ENCODE results near the gene AP4M1. TPM values are rescaled to one million over a fixed set of nuclear protein-coding genes. Genes with fewer than 3 reads are reported as not detected.

AP4M1 gene
- 10 to 100 TPM; 12.2 to 12.4 TPM for total RNA-seq

DNA sequence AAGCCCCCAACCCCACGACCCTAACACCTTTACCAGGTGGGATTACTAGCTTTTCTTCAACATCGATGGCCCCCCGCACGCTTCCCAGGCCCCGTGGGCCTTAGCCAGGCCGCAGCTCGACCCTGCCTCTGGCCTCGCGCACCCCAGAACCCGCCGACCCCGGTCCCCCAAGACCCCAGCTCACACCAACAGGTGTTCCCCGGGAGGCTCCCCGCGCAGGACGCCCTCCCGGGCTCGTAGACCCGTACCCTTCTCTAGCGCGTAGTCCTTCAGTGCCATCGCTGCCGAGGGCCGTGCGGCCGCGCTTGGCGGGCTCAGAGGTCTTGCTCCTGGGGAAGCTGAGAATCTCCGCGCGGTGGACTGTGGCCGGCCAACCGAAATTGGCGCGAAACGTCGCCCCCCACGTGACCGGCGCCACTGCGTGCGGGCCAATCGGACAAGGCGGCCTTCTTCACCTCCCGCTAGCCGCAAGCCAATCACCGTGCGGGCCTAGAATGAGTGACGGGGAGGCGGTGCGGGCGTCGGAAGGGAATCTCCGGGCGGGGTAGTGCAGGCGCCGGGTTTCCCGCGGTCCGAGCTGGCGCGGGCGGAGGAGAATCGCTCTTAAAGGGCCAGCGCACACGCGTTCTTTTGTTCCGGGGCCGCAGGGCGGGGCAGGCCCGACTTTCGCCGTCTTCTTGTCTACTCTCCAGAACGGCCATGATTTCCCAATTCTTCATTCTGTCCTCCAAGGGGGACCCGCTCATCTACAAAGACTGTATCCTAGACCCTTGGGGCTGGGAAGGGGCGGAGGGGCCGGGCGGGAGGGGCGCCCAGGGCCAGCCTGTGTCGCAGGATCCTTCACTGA is at the start of gene AP4M1, which contains the start of gene MCM7:
Gene AP4M1, plus strand, starts transcription at position 628 of the 847 bp plus-strand sequence. Its CDS starts 72 bp downstream, at position 700.
Gene MCM7, minus strand, starts transcription at position 382 of the 847 bp plus-strand sequence. Its CDS starts 103 bp downstream, at position 279.
- H3K27me3 ChIP-seq = no peaks in the 10 kb centered on the region

GRCh38 chr7:100053215-100053614 is 48.2 kb upstream of the AP4M1 start:
- no peak overlapping the region for H3K27ac ChIP-seq
- H3K4me3 ChIP-seq = no peak overlapping the region

More for the DNA sequence above, at the start of gene AP4M1, which contains the start of gene MCM7:
- TF ChIP-seq, protein P1, sequence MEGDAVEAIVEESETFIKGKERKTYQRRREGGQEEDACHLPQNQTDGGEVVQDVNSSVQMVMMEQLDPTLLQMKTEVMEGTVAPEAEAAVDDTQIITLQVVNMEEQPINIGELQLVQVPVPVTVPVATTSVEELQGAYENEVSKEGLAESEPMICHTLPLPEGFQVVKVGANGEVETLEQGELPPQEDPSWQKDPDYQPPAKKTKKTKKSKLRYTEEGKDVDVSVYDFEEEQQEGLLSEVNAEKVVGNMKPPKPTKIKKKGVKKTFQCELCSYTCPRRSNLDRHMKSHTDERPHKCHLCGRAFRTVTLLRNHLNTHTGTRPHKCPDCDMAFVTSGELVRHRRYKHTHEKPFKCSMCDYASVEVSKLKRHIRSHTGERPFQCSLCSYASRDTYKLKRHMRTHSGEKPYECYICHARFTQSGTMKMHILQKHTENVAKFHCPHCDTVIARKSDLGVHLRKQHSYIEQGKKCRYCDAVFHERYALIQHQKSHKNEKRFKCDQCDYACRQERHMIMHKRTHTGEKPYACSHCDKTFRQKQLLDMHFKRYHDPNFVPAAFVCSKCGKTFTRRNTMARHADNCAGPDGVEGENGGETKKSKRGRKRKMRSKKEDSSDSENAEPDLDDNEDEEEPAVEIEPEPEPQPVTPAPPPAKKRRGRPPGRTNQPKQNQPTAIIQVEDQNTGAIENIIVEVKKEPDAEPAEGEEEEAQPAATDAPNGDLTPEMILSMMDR (IDR thresholded peaks at IDR 0.05) = no peak
- Histone ChIP-seq H3K4me1 (peaks cover 0 to 20% of the 10 kb centered on the region in 2 donors), H3K36me3 (peaks cover 45% of the 10 kb centered on the region), H3K9me3 (no peaks in the 10 kb centered on the region), H3K27ac (peak within 1 kb of the TSS; percentile 90 to 96), H3K4me3 (peak within 1 kb of the TSS; percentile 70 to 76)
- DNase-seq (ENCODE audit: low spot score) = peak; percentile 98

GRCh38 chr7:100057006-100057405 is 44.4 kb upstream of the AP4M1 start:
- DNase-seq (ENCODE audit: low spot score) = no peak
- peaks cover 52% of the 10 kb centered on the region for H3K36me3 ChIP-seq
- TF ChIP-seq, protein P1 (IDR thresholded peaks at IDR 0.05) = no peak
- no peaks in the 10 kb centered on the region for H3K9me3 ChIP-seq
- H3K4me3 ChIP-seq = no peak overlapping the region
- no peak overlapping the region for H3K27ac ChIP-seq
- H3K4me1 ChIP-seq = no peaks in the 10 kb centered on the region
- H3K27me3 ChIP-seq = no peaks in the 10 kb centered on the region

More at GRCh38 chr7:100053215-100053614, 48.2 kb upstream of the AP4M1 start:
- peaks cover 19% of the 10 kb centered on the region for H3K36me3 ChIP-seq
- TF ChIP-seq, protein P1 (IDR thresholded peaks at IDR 0.05) = no peak
- no peak for DNase-seq (ENCODE audit: low spot score)
- H3K9me3 ChIP-seq = no peaks in the 10 kb centered on the region
- no peaks in the 10 kb centered on the region for H3K27me3 ChIP-seq
- peaks cover 0 to 9% of the 10 kb centered on the region in 2 donors for H3K4me1 ChIP-seq

DNA sequence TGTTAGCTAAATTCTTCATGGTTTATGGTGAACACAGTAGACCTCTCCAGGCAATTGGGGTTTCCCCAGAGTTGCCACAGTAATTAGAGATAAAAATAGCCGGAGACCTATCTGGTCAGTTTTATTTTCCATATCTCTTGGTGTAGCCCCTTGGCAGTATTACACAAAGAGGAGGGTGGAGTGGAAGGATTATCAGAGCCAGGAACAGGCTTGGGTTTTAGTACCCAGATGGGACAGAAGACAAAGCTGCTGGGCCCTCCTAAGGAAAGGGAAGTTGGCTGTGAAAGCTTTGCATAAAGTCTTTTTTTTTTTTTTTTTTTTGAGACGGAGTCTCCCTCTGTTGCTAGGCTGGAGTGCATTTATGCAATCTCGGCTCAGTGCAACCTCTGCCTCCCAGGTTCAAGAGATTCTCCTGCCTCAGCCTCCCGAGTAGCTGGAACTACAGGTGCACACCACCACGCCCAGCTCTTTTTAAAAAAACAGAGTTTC is 42.1 kb upstream of the AP4M1 start:
- H3K27ac ChIP-seq = no peak overlapping the region
- H3K27me3 ChIP-seq = no peaks in the 10 kb centered on the region
- H3K4me1 ChIP-seq = no peaks in the 10 kb centered on the region
- H3K36me3 ChIP-seq = peaks cover 72% of the 10 kb centered on the region
- H3K4me3 ChIP-seq = no peak overlapping the region
- no peak for DNase-seq (ENCODE audit: low spot score)
- no peaks in the 10 kb centered on the region for H3K9me3 ChIP-seq
- TF ChIP-seq, protein P1 (IDR thresholded peaks at IDR 0.05) = no peak

DNA sequence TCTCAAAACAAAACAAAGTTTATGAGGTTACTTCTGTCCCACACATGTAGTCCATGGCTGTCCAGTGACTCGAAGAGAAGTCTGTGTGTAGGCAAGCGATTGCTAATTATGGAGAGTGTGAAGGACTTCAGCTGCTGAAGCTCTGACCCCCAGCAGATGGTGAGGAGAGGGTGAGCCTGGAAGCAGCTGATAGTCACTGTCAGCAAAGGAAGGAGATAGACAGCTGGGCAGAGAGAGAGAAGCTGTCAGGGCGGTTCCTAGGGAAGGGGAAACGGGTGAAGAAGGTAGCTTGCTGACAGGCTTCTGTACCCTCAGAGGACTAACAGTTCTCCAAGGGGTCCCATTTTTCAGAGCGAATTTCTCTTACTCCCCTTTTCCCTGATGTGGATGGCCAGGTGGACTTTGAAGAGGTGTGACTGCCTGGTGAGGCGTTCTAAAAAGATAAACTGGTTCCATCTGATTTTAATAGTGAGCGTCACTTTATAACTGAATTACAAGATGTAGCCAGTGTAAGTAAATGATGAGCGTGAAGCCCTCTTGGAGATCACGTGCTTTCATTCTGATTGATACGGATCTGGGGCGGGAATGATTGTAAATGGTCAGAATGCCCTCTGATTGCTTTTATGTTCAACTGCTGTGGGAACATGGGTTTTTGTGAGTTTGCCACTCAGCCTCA is 39.8 kb upstream of the AP4M1 start:
- peaks cover 0 to 11% of the 10 kb centered on the region in 2 donors for H3K4me1 ChIP-seq
- TF ChIP-seq, protein P1 (IDR thresholded peaks at IDR 0.05) = no peak

More for the DNA sequence above, 39.8 kb upstream of the AP4M1 start:
- H3K27ac ChIP-seq = no peak overlapping the region
- H3K36me3 ChIP-seq = peaks cover 69% of the 10 kb centered on the region
- DNase-seq (ENCODE audit: low spot score) = no peak
- H3K27me3 ChIP-seq = no peaks in the 10 kb centered on the region
- H3K4me3 ChIP-seq = no peak overlapping the region
- no peaks in the 10 kb centered on the region for H3K9me3 ChIP-seq
